Neuronal stem cell (in vitro differentiated cells): ENCODE results near the gene ART5.

Experiments
- DNase-seq: peaks from one replicate; pipeline ENCODE4 v3.0.0-alpha.2; 2013; ENCODE audit warnings: low spot score
- H2AFZ ChIP-seq: one replicate; pipeline ENCODE4 v1.6.1; 2013; ENCODE audit warnings: mild to moderate bottlenecking, low read length, inconsistent platforms
- H2AK5ac ChIP-seq: 2 replicates; pipeline ENCODE4 v1.6.1; 2013; ENCODE audit warnings: low read depth, mild to moderate bottlenecking, inconsistent platforms, low read length, moderate library complexity, mixed read lengths
- H2BK120ac ChIP-seq: 2 replicates; pipeline ENCODE4 v1.6.1; 2013; ENCODE audit warnings: low read depth, mild to moderate bottlenecking, inconsistent platforms, low read length, moderate library complexity, mixed read lengths
- H2BK12ac ChIP-seq: one replicate; pipeline ENCODE4 v1.6.1; 2013; ENCODE audit warnings: low read length, inconsistent platforms
- H2BK15ac ChIP-seq: 2 replicates; pipeline ENCODE4 v1.6.1; 2013; ENCODE audit warnings: mild to moderate bottlenecking, low read length, inconsistent platforms, mixed read lengths
- H2BK5ac ChIP-seq: one replicate; pipeline ENCODE4 v1.6.1; 2013; ENCODE audit warnings: inconsistent platforms, mild to moderate bottlenecking, low read length, moderate library complexity
- H3K14ac ChIP-seq: one replicate; pipeline ENCODE4 v1.6.1; 2013; ENCODE audit warnings: low read length, inconsistent platforms
- H3K18ac ChIP-seq: 2 replicates; pipeline ENCODE4 v1.6.1; 2013; ENCODE audit warnings: low read length, inconsistent platforms
- H3K23ac ChIP-seq: 2 replicates; pipeline ENCODE4 v1.6.1; 2013; ENCODE audit warnings: low read depth, mild to moderate bottlenecking, mixed read lengths, low read length, inconsistent platforms; ENCODE audit not compliant: poor library complexity
- H3K27ac ChIP-seq: replicated peaks from 3 replicates; pipeline ENCODE4 v1.5.1; 2013; ENCODE audit warnings: low read length, inconsistent platforms
- H3K27me3 ChIP-seq, 3 experiments: 2 replicates each; pipeline ENCODE4 v1.6.1; 2013; ENCODE audit warnings: low read length in 3 of 3, mild to moderate bottlenecking in 2 of 3, inconsistent platforms in 1 of 3, low read depth in 1 of 3, mixed read lengths in 1 of 3, moderate library complexity in 1 of 3; ENCODE audit not compliant: control insufficient read depth in 3 of 3, insufficient read depth in 3 of 3
- H3K36me3 ChIP-seq, 2 donors: replicated peaks in 1 of 2; 2 replicates each; pipeline ENCODE4 v1.6.1; 2013; ENCODE audit warnings: low read length in 2 of 2; ENCODE audit not compliant: control insufficient read depth in 2 of 2, insufficient read depth in 2 of 2
- H3K4ac ChIP-seq: 2 replicates; pipeline ENCODE4 v1.6.1; 2013; ENCODE audit warnings: inconsistent platforms, mild to moderate bottlenecking, low read length, moderate library complexity
- H3K4me1 ChIP-seq, 2 donors: 1 replicate in 1 of 2; 2 replicates in 1 of 2; pipeline ENCODE4 v1.6.1; 2013; ENCODE audit warnings: low read length in 2 of 2, low read depth in 1 of 2; ENCODE audit not compliant: control insufficient read depth in 2 of 2, insufficient read depth in 1 of 2
- H3K4me2 ChIP-seq: one replicate; pipeline ENCODE4 v1.6.1; 2013; ENCODE audit warnings: mild to moderate bottlenecking, low read length, inconsistent platforms; ENCODE audit not compliant: insufficient read depth, poor library complexity, severe bottlenecking
- H3K4me3 ChIP-seq, 2 donors: 2 replicates each; pipeline ENCODE4 v1.5.1; 2013; ENCODE audit warnings: low read length in 2 of 2, mild to moderate bottlenecking in 2 of 2, inconsistent platforms in 1 of 2, moderate library complexity in 1 of 2
- H3K79me1 ChIP-seq: one replicate; pipeline ENCODE4 v1.6.1; 2013; ENCODE audit warnings: low read depth, mild to moderate bottlenecking, inconsistent platforms, low read length, moderate library complexity
- H3K9ac ChIP-seq: one replicate; pipeline ENCODE4 v1.6.1; 2013; ENCODE audit warnings: mild to moderate bottlenecking, low read depth, low read length, inconsistent platforms; ENCODE audit not compliant: poor library complexity
- H3K9me3 ChIP-seq, 2 donors: replicated peaks in 1 of 2; 2 replicates each; pipeline versions ENCODE3 to v1.6.1; 2013; ENCODE audit warnings: low read length in 2 of 2, mild to moderate bottlenecking in 2 of 2, inconsistent platforms in 1 of 2, low read depth in 1 of 2, mixed read lengths in 1 of 2, moderate library complexity in 1 of 2; ENCODE audit not compliant: control insufficient read depth in 2 of 2, insufficient read depth in 1 of 2
- H4K8ac ChIP-seq: one replicate; pipeline ENCODE4 v1.6.1; 2013; ENCODE audit warnings: low read depth, mild to moderate bottlenecking, inconsistent platforms, low read length, moderate library complexity
- H4K91ac ChIP-seq: one replicate; pipeline ENCODE4 v1.6.1; 2013; ENCODE audit warnings: low read length, low read depth, mild to moderate bottlenecking, inconsistent platforms; ENCODE audit not compliant: poor library complexity
- WGBS, 2 donors: extraction: QIAGEN DNeasy Blood & Tissue Kit; methylation state at CpG; one replicate each; pipeline ENCODE4 v1.1.7; 2013; ENCODE audit warnings: missing lambda C conversion rate in 2 of 2, mixed read lengths in 1 of 2; ENCODE audit not compliant: insufficient read length in 2 of 2, insufficient replicate concordance in 1 of 2; ENCODE audit errors: extremely low coverage in 2 of 2; 5-methylcytosine and 5-hydroxymethylcytosine counted together

Gene ART5

DNA sequence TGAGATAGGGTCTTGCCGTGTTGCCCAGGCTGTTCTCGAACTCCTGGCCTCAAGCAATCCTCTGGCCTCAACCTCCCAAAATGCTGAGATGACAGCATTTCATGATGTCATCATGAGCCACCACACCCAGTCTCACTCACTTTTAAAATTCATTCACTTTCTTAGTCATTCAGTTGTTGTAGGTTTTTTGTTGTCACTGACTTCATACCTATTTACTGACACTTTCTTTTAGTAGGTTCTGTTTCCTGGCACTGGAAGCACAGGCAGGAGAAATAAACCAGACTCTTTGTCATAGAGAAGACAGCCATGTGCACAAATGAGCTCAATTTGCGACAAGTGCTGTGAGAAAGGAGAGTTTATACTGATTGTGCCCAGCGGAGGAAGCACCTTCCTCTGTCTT is 10.5 kb downstream of the ART5 start:
- Histone ChIP-seq H3K27me3 (peaks cover 0 to 11% (median 0%) of the 10 kb centered on the region in 3 experiments), H3K27ac (no peak overlapping the region), H3K9ac (no peak overlapping the region), H2BK15ac (no peak overlapping the region), H3K36me3 (no peaks in the 10 kb centered on the region), H3K23ac (no peak overlapping the region), H3K18ac (no peak overlapping the region), H2BK12ac (no peak overlapping the region), H3K9me3 (no peaks in the 10 kb centered on the region), H3K14ac (no peak overlapping the region), H4K8ac (no peak overlapping the region), H4K91ac (no peak overlapping the region), H3K4me1 (no peaks in the 10 kb centered on the region), H2BK5ac (no peak overlapping the region), H2AFZ (no peak overlapping the region), H2AK5ac (no peak overlapping the region), H3K79me1 (no peaks in the 10 kb centered on the region), H2BK120ac (no peak overlapping the region), H3K4me3 (no peak overlapping the region), H3K4me2 (no peak overlapping the region), H3K4ac (no peak overlapping the region)
- WGBS, 2 donors = no CpG with 5 or more reads among the region's 4 CpGs
- no peak for DNase-seq

DNA sequence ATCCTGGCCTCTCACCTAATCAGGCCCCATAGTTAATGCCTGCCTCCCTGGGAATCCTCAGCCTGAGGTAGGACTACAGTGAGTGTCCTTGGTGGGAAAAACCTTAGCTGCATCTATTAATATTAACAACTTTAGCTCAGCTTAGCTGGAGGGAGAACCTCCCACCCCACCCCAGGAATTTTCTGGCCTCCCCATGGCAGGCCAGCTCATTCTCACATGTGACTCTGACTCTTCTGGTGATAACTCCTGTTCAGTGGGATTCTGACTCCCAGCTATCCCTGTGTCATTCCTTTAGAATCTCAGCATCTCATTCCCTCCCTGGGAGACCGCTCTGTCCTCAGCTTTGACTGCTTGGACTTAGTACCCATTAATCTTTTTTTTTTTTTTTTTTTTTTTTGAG is 14.5 kb downstream of the ART5 start:
- Histone ChIP-seq H3K79me1 (no peaks in the 10 kb centered on the region), H3K27ac (no peak overlapping the region), H3K9ac (no peak overlapping the region), H3K14ac (no peak overlapping the region), H2AFZ (no peak overlapping the region), H2BK5ac (no peak overlapping the region), H2BK12ac (no peak overlapping the region), H3K36me3 (no peaks in the 10 kb centered on the region), H4K91ac (no peak overlapping the region), H2BK120ac (no peak overlapping the region), H3K4me3 (no peak overlapping the region), H3K4me1 (no peaks in the 10 kb centered on the region), H3K27me3 (no peaks in the 10 kb centered on the region), H2AK5ac (no peak overlapping the region), H2BK15ac (no peak overlapping the region), H3K4me2 (no peak overlapping the region), H3K9me3 (no peaks in the 10 kb centered on the region), H3K23ac (no peak overlapping the region), H3K4ac (no peak overlapping the region), H3K18ac (no peak overlapping the region), H4K8ac (no peak overlapping the region)
- no CpG with 5 or more reads among the region's 1 CpG for WGBS, 2 donors
- no peak for DNase-seq

DNA sequence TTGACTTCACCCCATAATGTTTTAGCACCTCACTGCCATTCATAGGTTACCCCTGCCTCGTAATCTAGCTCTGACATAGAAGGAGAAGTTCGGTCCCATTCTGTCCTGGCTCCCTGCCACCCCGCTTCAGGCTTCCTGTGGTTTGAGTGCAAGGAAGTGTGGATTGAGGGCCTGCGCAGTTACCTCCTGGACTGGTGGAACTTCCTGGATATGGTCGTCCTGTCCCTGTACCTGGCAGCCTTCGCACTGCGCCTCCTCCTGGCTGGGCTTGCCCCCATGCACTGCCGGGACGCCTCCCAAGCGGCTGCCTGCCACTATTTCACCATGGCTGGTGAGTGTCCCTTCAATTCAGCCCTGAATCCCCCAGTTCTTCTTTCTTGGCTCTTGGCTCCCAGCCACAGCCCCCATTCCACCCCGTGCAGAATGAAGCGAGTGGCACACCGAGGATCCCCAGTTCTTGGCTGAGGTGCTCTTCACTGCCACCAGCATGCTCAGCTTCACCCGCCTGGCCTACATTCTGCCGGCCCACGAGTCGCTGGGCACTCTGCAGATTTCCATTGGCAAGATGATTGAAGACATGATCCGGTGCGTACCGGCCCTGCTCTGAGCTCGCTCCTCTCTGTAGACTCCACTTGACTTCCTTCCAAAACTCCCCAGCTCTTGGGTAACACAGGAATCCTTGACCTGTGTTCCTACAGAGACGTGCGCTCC is 15.4 kb downstream of the ART5 start:
- no peak overlapping the region for H3K9ac ChIP-seq
- peak overlapping the region; percentile 13 for H3K18ac ChIP-seq
- no peaks in the 10 kb centered on the region for H3K79me1 ChIP-seq
- H2BK15ac ChIP-seq = no peak overlapping the region
- H2BK12ac ChIP-seq = no peak overlapping the region
- no peaks in the 10 kb centered on the region for H3K36me3 ChIP-seq
- H2AFZ ChIP-seq = no peak overlapping the region
- no peak overlapping the region for H2AK5ac ChIP-seq
- no peak overlapping the region for H4K8ac ChIP-seq
- no peak overlapping the region for H3K23ac ChIP-seq
- no peaks in the 10 kb centered on the region for H3K4me1 ChIP-seq
- no peaks in the 10 kb centered on the region for H3K27me3 ChIP-seq
- WGBS, 2 donors = no CpG with 5 or more reads among the region's 23 CpGs
- DNase-seq = no peak
- no peak overlapping the region for H3K27ac ChIP-seq
- H3K4ac ChIP-seq = no peak overlapping the region
- no peak overlapping the region for H4K91ac ChIP-seq
- H3K9me3 ChIP-seq = no peaks in the 10 kb centered on the region
- H2BK120ac ChIP-seq = no peak overlapping the region
- no peak overlapping the region for H3K14ac ChIP-seq
- no peak overlapping the region for H3K4me3 ChIP-seq
- H2BK5ac ChIP-seq = no peak overlapping the region
- no peak overlapping the region for H3K4me2 ChIP-seq

DNA sequence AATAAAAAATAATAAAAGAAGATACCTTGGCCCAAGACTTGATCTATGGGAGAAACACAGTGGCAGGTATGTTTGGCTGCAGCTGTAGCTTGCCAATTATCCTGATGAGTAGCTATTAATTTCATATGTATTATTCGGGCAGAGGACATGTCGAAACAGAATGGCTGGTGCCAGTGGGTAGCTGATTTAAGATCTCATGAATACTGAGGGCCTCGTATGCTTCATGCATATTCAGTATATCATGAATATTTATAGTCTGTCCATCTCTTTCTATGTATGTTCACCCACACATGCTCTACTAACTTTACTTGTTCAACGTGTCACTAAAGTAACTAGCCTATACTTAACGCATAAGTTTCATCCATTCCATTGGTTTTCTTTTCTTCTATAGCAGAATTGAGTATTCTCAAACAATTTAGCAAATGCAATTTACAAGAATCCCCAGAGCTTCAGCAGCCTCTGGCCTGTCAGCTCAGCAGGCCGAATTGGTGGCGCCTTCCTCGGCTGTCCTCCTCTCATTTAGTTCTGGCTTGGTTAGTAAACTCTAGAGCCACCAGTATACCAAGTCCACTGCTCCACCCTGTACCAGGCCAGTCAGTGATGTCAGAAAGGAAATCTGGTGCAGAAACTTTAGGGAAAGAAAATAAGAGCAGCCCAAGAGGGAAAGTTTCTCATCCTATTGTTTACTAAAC is 17.9 kb downstream of the ART5 start:
- Histone ChIP-seq H3K14ac (no peak overlapping the region), H2AFZ (no peak overlapping the region), H3K4me1 (no peaks in the 10 kb centered on the region), H3K4me3 (no peak overlapping the region), H3K4me2 (no peak overlapping the region), H3K79me1 (no peaks in the 10 kb centered on the region), H2BK12ac (no peak overlapping the region), H2BK120ac (no peak overlapping the region), H4K8ac (no peak overlapping the region), H2BK15ac (no peak overlapping the region), H3K36me3 (no peaks in the 10 kb centered on the region), H3K27me3 (no peaks in the 10 kb centered on the region), H3K9me3 (no peaks in the 10 kb centered on the region), H2BK5ac (no peak overlapping the region), H2AK5ac (no peak overlapping the region), H3K27ac (no peak overlapping the region), H4K91ac (no peak overlapping the region), H3K9ac (no peak overlapping the region), H3K23ac (no peak overlapping the region), H3K4ac (no peak overlapping the region), H3K18ac (no peak overlapping the region)
- DNase-seq = no peak
- WGBS, 2 donors = no CpG with 5 or more reads among the region's 8 CpGs
